T-helper 1 cell treated with Interleukin-12 subunit alpha and Interleukin-12 subunit beta and Interleukin-4 antibody, amounts not matched to agents 30 μg/mL and 1 μg/mL, for 36 hours (primary cell): ENCODE results near the gene OVOL1.
A peak's percentile ranks its signal among the peaks of the same experiment; 100 is the strongest.
"Not testable (repeated sequence)": the region's sequence is repeated elsewhere in the genome, so short reads cannot be mapped to it uniquely, and the experiment has no call there.

Source experiments
- H3K27ac Mint-ChIP-seq: one replicate; pipeline ENCODE4 v1.8.0; 2021; ENCODE audit warnings: mild to moderate bottlenecking, mixed read lengths
- H3K27me3 Mint-ChIP-seq: one replicate; pipeline ENCODE4 v1.8.0; 2021; ENCODE audit warnings: low read depth, mixed read lengths
- H3K36me3 Mint-ChIP-seq: one replicate; pipeline ENCODE4 v1.8.0; 2021; ENCODE audit warnings: low read depth, mixed read lengths
- H3K4me1 Mint-ChIP-seq: one replicate; pipeline ENCODE4 v1.8.0; 2021; ENCODE audit warnings: low read depth, mixed read lengths
- H3K4me3 Mint-ChIP-seq: one replicate; pipeline ENCODE4 v1.8.0; 2021; ENCODE audit warnings: mild to moderate bottlenecking, moderate library complexity, mixed read lengths
- H3K9me3 Mint-ChIP-seq: one replicate; pipeline ENCODE4 v1.8.0; 2021; ENCODE audit warnings: mixed read lengths

The OVOL1 gene

GRCh38 chr11:65811764-65812475 lies 25.1 kb downstream of the OVOL1 start:
- Mint-ChIP-seq H3K9me3 (no peaks in the 10 kb centered on the region), H3K27me3 (peaks cover 25% of the 10 kb centered on the region), H3K4me1 (peaks cover 6% of the 10 kb centered on the region), H3K27ac (no peak overlapping the region), H3K36me3 (no peaks in the 10 kb centered on the region), H3K4me3 (no peak overlapping the region)

GRCh38 chr11:65814131-65814985 lies 27.5 kb downstream of the OVOL1 start:
- Mint-ChIP-seq H3K27ac (no peak overlapping the region), H3K4me3 (no peak overlapping the region), H3K9me3 (no peaks in the 10 kb centered on the region), H3K27me3 (peaks cover 20% of the 10 kb centered on the region), H3K4me1 (peaks cover 15% of the 10 kb centered on the region), H3K36me3 (no peaks in the 10 kb centered on the region)

- Mint-ChIP-seq H3K27me3 (peaks cover 17% of the 10 kb centered on the region), H3K27ac (no peak overlapping the region), H3K4me1 (peaks cover 15% of the 10 kb centered on the region), H3K4me3 (no peak overlapping the region), H3K9me3 (no peaks in the 10 kb centered on the region), H3K36me3 (no peaks in the 10 kb centered on the region)
Measured at GRCh38 chr11:65814986-65815565, 28.2 kb downstream of the OVOL1 start.

- peak overlapping the region; percentile 33 for H3K4me3 Mint-ChIP-seq
- peaks cover 15% of the 10 kb centered on the region for H3K4me1 Mint-ChIP-seq
- H3K9me3 Mint-ChIP-seq: no peaks in the 10 kb centered on the region
- H3K36me3 Mint-ChIP-seq: no peaks in the 10 kb centered on the region
- H3K27ac Mint-ChIP-seq: no peak overlapping the region
- H3K27me3 Mint-ChIP-seq: peaks cover 13% of the 10 kb centered on the region
Measured at GRCh38 chr11:65816696-65817095, 29.8 kb downstream of the OVOL1 start.

- no peaks in the 10 kb centered on the region for H3K9me3 Mint-ChIP-seq
- peaks cover 10% of the 10 kb centered on the region for H3K27me3 Mint-ChIP-seq
- H3K4me1 Mint-ChIP-seq: peaks cover 15% of the 10 kb centered on the region
- no peaks in the 10 kb centered on the region for H3K36me3 Mint-ChIP-seq
- peak overlapping the region; percentile 83 for H3K27ac Mint-ChIP-seq
- H3K4me3 Mint-ChIP-seq: peak overlapping the region; percentile 86
Measured at GRCh38 chr11:65817312-65817834, 30.5 kb downstream of the OVOL1 start.

- Mint-ChIP-seq H3K9me3 (no peaks in the 10 kb centered on the region), H3K4me3 (peak overlapping the region; percentile 86), H3K4me1 (peaks cover 15% of the 10 kb centered on the region)
Measured at GRCh38 chr11:65817835-65818680, 31.2 kb downstream of the OVOL1 start.

GRCh38 chr11:65821107-65821506 lies 34.2 kb downstream of the OVOL1 start:
- H3K4me1 Mint-ChIP-seq: peaks cover 15% of the 10 kb centered on the region
- no peaks in the 10 kb centered on the region for H3K9me3 Mint-ChIP-seq
- H3K36me3 Mint-ChIP-seq: no peaks in the 10 kb centered on the region
- H3K27me3 Mint-ChIP-seq: no peaks in the 10 kb centered on the region
- H3K4me3 Mint-ChIP-seq: no peak overlapping the region
- no peak overlapping the region for H3K27ac Mint-ChIP-seq

More at GRCh38 chr11:65817835-65818680, 31.2 kb downstream of the OVOL1 start:
- Mint-ChIP-seq H3K27ac (peak overlapping the region; percentile 83), H3K27me3 (peaks cover 7% of the 10 kb centered on the region), H3K36me3 (no peaks in the 10 kb centered on the region)

- Mint-ChIP-seq H3K9me3 (no peaks in the 10 kb centered on the region), H3K27me3 (no peaks in the 10 kb centered on the region), H3K27ac (no peak overlapping the region), H3K36me3 (no peaks in the 10 kb centered on the region), H3K4me3 (no peak overlapping the region), H3K4me1 (peaks cover 7% of the 10 kb centered on the region)
Measured at GRCh38 chr11:65822776-65823528, 36.1 kb downstream of the OVOL1 start.

- Mint-ChIP-seq H3K36me3 (no peaks in the 10 kb centered on the region), H3K4me1 (peaks cover 10% of the 10 kb centered on the region), H3K4me3 (no peak overlapping the region), H3K27ac (no peak overlapping the region), H3K27me3 (peaks cover 14% of the 10 kb centered on the region), H3K9me3 (no peaks in the 10 kb centered on the region)
Measured at GRCh38 chr11:65826984-65827735, 40.3 kb downstream of the OVOL1 start.

GRCh38 chr11:65829459-65829858 lies 42.6 kb downstream of the OVOL1 start:
- Mint-ChIP-seq H3K36me3 (peaks cover 3% of the 10 kb centered on the region), H3K27me3 (peaks cover 23% of the 10 kb centered on the region), H3K9me3 (no peaks in the 10 kb centered on the region), H3K4me1 (peaks cover 16% of the 10 kb centered on the region), H3K27ac (no peak overlapping the region), H3K4me3 (no peak overlapping the region)

GRCh38 chr11:65832231-65832630 lies 45.4 kb downstream of the OVOL1 start:
- Mint-ChIP-seq H3K27ac (peak overlapping the region; percentile 4), H3K4me3 (peak overlapping the region; percentile 38), H3K27me3 (peaks cover 23% of the 10 kb centered on the region), H3K4me1 (peaks cover 16% of the 10 kb centered on the region)
- not testable (repeated sequence) for H3K9me3 Mint-ChIP-seq, H3K36me3 Mint-ChIP-seq

GRCh38 chr11:65833297-65834030 lies 46.6 kb downstream of the OVOL1 start, which contains the start of gene SNX32:
Gene SNX32 (plus strand): TSS chr11:65833963. CDS start chr11:65834066, 103 bp downstream.
- H3K27me3 Mint-ChIP-seq: peaks cover 23% of the 10 kb centered on the region
- peaks cover 12% of the 10 kb centered on the region for H3K4me1 Mint-ChIP-seq
- H3K27ac Mint-ChIP-seq: peak within 1 kb of the TSS; percentile 57
- peaks cover 3% of the 10 kb centered on the region for H3K36me3 Mint-ChIP-seq
- no peak within 1 kb of the TSS for H3K4me3 Mint-ChIP-seq
- no peaks in the 10 kb centered on the region for H3K9me3 Mint-ChIP-seq
